ENCODE data around the gene ZNF689.

DNA sequence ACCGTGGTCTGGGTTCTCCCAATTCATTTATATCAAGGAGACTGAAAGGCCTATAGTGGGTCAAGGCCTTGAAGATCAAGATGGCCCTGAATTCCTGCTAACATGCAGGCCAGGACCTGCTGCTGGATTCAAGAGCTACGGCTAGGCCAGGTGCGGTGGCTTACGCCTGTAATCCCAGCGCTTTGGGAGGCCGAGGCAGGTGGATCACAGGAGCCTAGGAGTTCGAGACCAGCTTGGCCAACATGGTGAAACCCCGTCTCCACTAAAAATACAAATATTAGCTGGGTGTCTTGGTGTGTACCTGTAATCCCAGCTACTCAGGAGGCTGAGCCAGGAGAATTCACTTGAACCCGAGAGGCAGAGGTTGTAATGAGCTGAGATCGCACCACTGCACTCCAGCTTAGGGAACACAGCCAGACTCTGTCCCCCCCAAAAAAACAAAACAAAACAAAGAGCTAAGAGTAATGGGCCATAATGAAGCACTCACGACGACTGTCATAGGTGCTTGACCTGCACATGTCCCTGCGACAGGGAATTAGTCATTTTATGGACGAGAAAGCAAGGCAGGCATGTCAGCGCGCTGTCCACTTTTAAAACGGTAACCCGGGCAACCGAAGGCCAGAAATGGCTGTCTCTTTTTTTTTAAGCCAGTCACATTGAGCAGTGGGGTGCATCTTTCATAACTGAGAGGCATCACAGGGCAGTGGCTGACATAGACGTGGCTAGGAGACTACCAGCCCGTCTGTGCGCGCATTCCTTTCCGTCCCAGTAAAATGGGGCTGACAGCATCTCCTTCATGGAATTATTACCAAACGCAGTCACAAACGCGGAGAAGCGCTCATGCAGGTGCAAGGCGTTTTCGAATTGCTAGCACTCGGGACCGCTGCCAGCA lies 47.0 kb upstream of the ZNF689 start:
- peak; percentile 57 for TF ChIP-seq POLR2AphosphoS5 (IDR thresholded peaks at IDR 0.05; ENCODE audit: borderline replicate concordance, low read depth, low read length)
- no peak for TF ChIP-seq FOXP2 (optimal IDR thresholded peaks at IDR 0.05; ENCODE audit: control extremely low read depth, extremely low read length, insufficient read depth)
- no peak for TF ChIP-seq EZH2 (IDR thresholded peaks at IDR 0.05)
